ENCODE results near the gene RCOR2.

GRCh38 chr11:63880403-63880790 lies 36.6 kb downstream of the RCOR2 start:
- no peak for TF ChIP-seq POLR2AphosphoS5 (IDR thresholded peaks at IDR 0.05; ENCODE audit: low read depth, low read length)
- no peak for TF ChIP-seq POLR2A (IDR thresholded peaks at IDR 0.05; ENCODE audit: low read depth, low read length)
- TF ChIP-seq TAF1 (IDR thresholded peaks at IDR 0.05; ENCODE audit: low read depth, low read length) = no peak
- no peak for TF ChIP-seq POU2F2 (IDR thresholded peaks at IDR 0.05; ENCODE audit: low read depth, low read length)
- TF ChIP-seq SPI1 (IDR thresholded peaks at IDR 0.05; ENCODE audit: low read depth, low read length) = no peak

Data from GM12891 (cell line).